OCI-LY7 (cell line): ENCODE results near the gene GIT2. TPM values are rescaled to one million over a fixed set of nuclear protein-coding genes. Genes with fewer than 3 reads are reported as not detected.

ENCODE experiments used
- BruUV-seq: library from RNA; stranded (reverse); fragments of 400-500 nt; replicated peaks from 2 replicates; lab custom pipeline; 2021; lab: Mats Ljungman, UMichigan
- CTCF ChIA-PET: fragments of 300-600 bp; sonication (Branson Sonifier 250); formaldehyde crosslinking; loops from one replicate; lab custom pipeline; 2022; ENCODE audit warnings: antibody characterized with exemption; ENCODE audit not compliant: unreplicated experiment; lab: Charles Lee
- POLR2A ChIA-PET: fragments of 300-600 bp; sonication (Branson Sonifier 250); formaldehyde crosslinking; loops from one replicate; lab custom pipeline; 2022; ENCODE audit warnings: antibody characterized with exemption; lab: Charles Lee
- DNase-seq: peaks from one replicate; pipeline ENCODE4 v3.0.0-alpha.2; 2015; ENCODE audit warnings: low spot score
- H2AFZ ChIP-seq: fragments of 200-600 bp; sonication (generic), shearing (Covaris generic); 2 replicates; pipeline ENCODE4 v1.6.1; 2014; ENCODE audit warnings: mild to moderate bottlenecking, antibody characterized with exemption, low read length, moderate library complexity
- H3K27ac ChIP-seq: fragments of 200-600 bp; sonication (generic); 2 replicates; pipeline ENCODE4 v1.5.1; 2014; ENCODE audit warnings: mixed run types, low read depth, mild to moderate bottlenecking, moderate library complexity, low read length, inconsistent platforms; ENCODE audit not compliant: poor library complexity, severe bottlenecking
- H3K36me3 ChIP-seq: fragments of 200-600 bp; sonication (generic); 2 replicates; pipeline ENCODE4 v1.6.1; 2014; ENCODE audit warnings: mild to moderate bottlenecking, antibody characterized with exemption, low read length, moderate library complexity, mixed read lengths; ENCODE audit not compliant: insufficient read depth
- H3K4me1 ChIP-seq: fragments of 200-600 bp; sonication (generic); 2 replicates; pipeline ENCODE4 v1.5.1; 2014; ENCODE audit warnings: mild to moderate bottlenecking, low read length; ENCODE audit not compliant: insufficient read depth, poor library complexity, severe bottlenecking
- H3K4me2 ChIP-seq: fragments of 200-600 bp; sonication (generic); 2 replicates; pipeline ENCODE4 v1.6.1; 2014; ENCODE audit warnings: mild to moderate bottlenecking, low read length
- H3K4me3 ChIP-seq: fragments of 200-600 bp; sonication (generic); 2 replicates; pipeline ENCODE4 v1.5.1; 2014; ENCODE audit warnings: mild to moderate bottlenecking, low read depth, low read length; ENCODE audit not compliant: poor library complexity, severe bottlenecking
- H3K79me2 ChIP-seq: fragments of 200-600 bp; sonication (generic); 2 replicates; pipeline ENCODE4 v1.6.1; 2016; ENCODE audit warnings: low read depth, mild to moderate bottlenecking, low read length, moderate library complexity, mixed read lengths; ENCODE audit not compliant: insufficient read depth
- H3K9me2 ChIP-seq: fragments of 200-600 bp; sonication (generic); 2 replicates; pipeline ENCODE4 v1.6.1; 2016; ENCODE audit warnings: mild to moderate bottlenecking, low read length, mixed read lengths; ENCODE audit not compliant: insufficient read depth
- H3K9me3 ChIP-seq: fragments of 200-600 bp; sonication (generic); 2 replicates; pipeline ENCODE4 v1.6.1; 2014; ENCODE audit warnings: mild to moderate bottlenecking, mixed run types, low read length, mixed read lengths
- H4K20me1 ChIP-seq: fragments of 200-600 bp; sonication (generic); 2 replicates; pipeline ENCODE4 v1.6.1; 2014; ENCODE audit warnings: mild to moderate bottlenecking, antibody characterized with exemption, low read length, moderate library complexity, mixed read lengths; ENCODE audit not compliant: insufficient read depth
- CTCF ChIP-seq: fragments of 200-600 bp; sonication (generic); conservative IDR thresholded peaks from 2 replicates; pipeline ENCODE4 v1.5.1; 2014; ENCODE audit warnings: mild to moderate bottlenecking, antibody characterized with exemption, low read length, moderate library complexity, mixed read lengths
- EZH2phosphoT487 ChIP-seq: fragments of 200-600 bp; sonication (generic); IDR thresholded peaks from 2 replicates; pipeline ENCODE4 v1.6.1; 2018; ENCODE audit warnings: low read depth, borderline replicate concordance, mild to moderate bottlenecking, mixed run types, antibody characterized with exemption, low read length, moderate library complexity, mixed read lengths
- intact Hi-C: fragments of 100-400 bp; cut with micrococcal nuclease; formaldehyde crosslinking; loops from one replicate; pipeline ENCODE4 v1.10.0; 2022; ENCODE audit not compliant: unreplicated experiment
- total RNA-seq, 2 experiments: library from RNA; depleted of rRNA in 1 of 2; stranded (reverse); fragments of >200 nt in 1 of 2; shearing (Covaris generic) in 1 of 2; gene quantifications; 2 replicates each; pipeline ENCODE4 v1.2.3, GENCODE V29; 2014 to 2022

Gene GIT2
- total RNA-seq, 2 experiments from 2014 or later: 57.1 to 123 TPM

- no TSS peak for BruUV-seq
- CTCF ChIA-PET: no interaction called here
- Histone ChIP-seq H3K4me3 (peak overlapping the region; percentile 3), H4K20me1 (no peaks in the 10 kb centered on the region), H3K9me2 (no peaks in the 10 kb centered on the region), H3K36me3 (peaks cover 81% of the 10 kb centered on the region), H3K27ac (peak overlapping the region; percentile 50), H3K4me2 (peak overlapping the region; percentile 33), H2AFZ (no peak overlapping the region), H3K79me2 (peaks cover 58% of the 10 kb centered on the region), H3K9me3 (no peaks in the 10 kb centered on the region), H3K4me1 (peaks cover 45% of the 10 kb centered on the region)
- TF ChIP-seq CTCF (peak; percentile 53), EZH2phosphoT487 (no peak)
- intact Hi-C loops: no loop called here
- peak; percentile 59 for DNase-seq
- POLR2A ChIA-PET: no interaction called here
Measured at GRCh38 chr12:110015132-110015531, 19.0 kb upstream of the GIT2 start.

GRCh38 chr12:110012659-110013058 is 16.5 kb upstream of the GIT2 start:
- TF ChIP-seq EZH2phosphoT487: no peak
- no peak for TF ChIP-seq CTCF
- ChIA-PET CTCF (no interaction called here), POLR2A (interaction anchor here (0.5 to 4.3 kb wide), 6 partner anchors 10 to 686 kb away, joined by 3 to 48 read pairs (median 4); partner anchors contain the start of gene ANKRD13A)
- DNase-seq: no peak
- peaks cover 67% of the 10 kb centered on the region for H3K36me3 ChIP-seq
- no peaks in the 10 kb centered on the region for H3K9me2 ChIP-seq
- intact Hi-C loops: no loop called here
- peak overlapping the region; percentile 83 for H3K27ac ChIP-seq
- no peaks in the 10 kb centered on the region for H4K20me1 ChIP-seq
- peak overlapping the region; percentile 64 for H3K4me3 ChIP-seq
- H3K4me1 ChIP-seq: peaks cover 68% of the 10 kb centered on the region
- H3K4me2 ChIP-seq: peak overlapping the region; percentile 81
- no peak overlapping the region; the same call in 1 of the 2 replicates for H2AFZ ChIP-seq
- BruUV-seq: no TSS peak
- H3K9me3 ChIP-seq: peaks cover 5% of the 10 kb centered on the region; the same call in 1 of the 2 replicates
- H3K79me2 ChIP-seq: peaks cover 83% of the 10 kb centered on the region

GRCh38 chr12:110012137-110012536 is 16.0 kb upstream of the GIT2 start:
- Histone ChIP-seq H3K9me2 (no peaks in the 10 kb centered on the region), H3K79me2 (peaks cover 86% of the 10 kb centered on the region), H3K4me3 (peak overlapping the region; percentile 64), H3K36me3 (peaks cover 67% of the 10 kb centered on the region), H4K20me1 (no peaks in the 10 kb centered on the region), H2AFZ (peak overlapping the region; percentile 3; the same call in 1 of the 2 replicates), H3K4me1 (peaks cover 73% of the 10 kb centered on the region), H3K4me2 (peak overlapping the region; percentile 81), H3K27ac (peak overlapping the region; percentile 83), H3K9me3 (peaks cover 6% of the 10 kb centered on the region; the same call in 1 of the 2 replicates)
- CTCF ChIA-PET: no interaction called here
- POLR2A ChIA-PET: interaction anchor here (0.5 to 4.3 kb wide), 7 partner anchors 10 to 685 kb away, joined by 3 to 48 read pairs (median 12); partner anchors contain the start of gene ANKRD13A
- no peak for TF ChIP-seq CTCF
- no peak for TF ChIP-seq EZH2phosphoT487
- DNase-seq: peak; percentile 80
- BruUV-seq: no TSS peak
- intact Hi-C loops: no loop called here
